ENCODE results near the gene TMEM238L.

GRCh38 chr17:10797476-10798328 is 6.2 kb downstream of the TMEM238L start:
- TF ChIP-seq POLR2A (conservative IDR thresholded peaks at IDR 0.05) (no peak), RBBP5 (IDR thresholded peaks at IDR 0.05; ENCODE audit: borderline replicate concordance, insufficient read depth, low read length, poor library complexity, severe bottlenecking) (no peak), ESRRA (IDR thresholded peaks at IDR 0.05; ENCODE audit: borderline replicate concordance, low read depth) (no peak), MAFK (IDR thresholded peaks at IDR 0.05; ENCODE audit: low read length) (no peak), ARID3B (CRISPR knock-in tag; IDR thresholded peaks at IDR 0.05; ENCODE audit: borderline replicate concordance) (no peak), MAZ (CRISPR knock-in tag; conservative IDR thresholded peaks at IDR 0.05 in 1 of 2, IDR thresholded peaks at IDR 0.05 in 1 of 2) (no peak), XRCC5 (IDR thresholded peaks at IDR 0.05; ENCODE audit: low read depth, low read length) (no peak), CTCF (IDR thresholded peaks at IDR 0.05 in 2 of 3, conservative IDR thresholded peaks at IDR 0.05 in 1 of 3; ENCODE audit: insufficient read depth in 2 of 3, low read depth in 1 of 3, low read length in 3 of 3) (no peak), EGR1 (conservative IDR thresholded peaks at IDR 0.05) (no peak), GABPB2 (CRISPR knock-in tag; conservative IDR thresholded peaks at IDR 0.05) (no peak), ZBTB34 (CRISPR knock-in tag; IDR thresholded peaks at IDR 0.05) (no peak)
- TF ChIP-seq, protein P1, sequence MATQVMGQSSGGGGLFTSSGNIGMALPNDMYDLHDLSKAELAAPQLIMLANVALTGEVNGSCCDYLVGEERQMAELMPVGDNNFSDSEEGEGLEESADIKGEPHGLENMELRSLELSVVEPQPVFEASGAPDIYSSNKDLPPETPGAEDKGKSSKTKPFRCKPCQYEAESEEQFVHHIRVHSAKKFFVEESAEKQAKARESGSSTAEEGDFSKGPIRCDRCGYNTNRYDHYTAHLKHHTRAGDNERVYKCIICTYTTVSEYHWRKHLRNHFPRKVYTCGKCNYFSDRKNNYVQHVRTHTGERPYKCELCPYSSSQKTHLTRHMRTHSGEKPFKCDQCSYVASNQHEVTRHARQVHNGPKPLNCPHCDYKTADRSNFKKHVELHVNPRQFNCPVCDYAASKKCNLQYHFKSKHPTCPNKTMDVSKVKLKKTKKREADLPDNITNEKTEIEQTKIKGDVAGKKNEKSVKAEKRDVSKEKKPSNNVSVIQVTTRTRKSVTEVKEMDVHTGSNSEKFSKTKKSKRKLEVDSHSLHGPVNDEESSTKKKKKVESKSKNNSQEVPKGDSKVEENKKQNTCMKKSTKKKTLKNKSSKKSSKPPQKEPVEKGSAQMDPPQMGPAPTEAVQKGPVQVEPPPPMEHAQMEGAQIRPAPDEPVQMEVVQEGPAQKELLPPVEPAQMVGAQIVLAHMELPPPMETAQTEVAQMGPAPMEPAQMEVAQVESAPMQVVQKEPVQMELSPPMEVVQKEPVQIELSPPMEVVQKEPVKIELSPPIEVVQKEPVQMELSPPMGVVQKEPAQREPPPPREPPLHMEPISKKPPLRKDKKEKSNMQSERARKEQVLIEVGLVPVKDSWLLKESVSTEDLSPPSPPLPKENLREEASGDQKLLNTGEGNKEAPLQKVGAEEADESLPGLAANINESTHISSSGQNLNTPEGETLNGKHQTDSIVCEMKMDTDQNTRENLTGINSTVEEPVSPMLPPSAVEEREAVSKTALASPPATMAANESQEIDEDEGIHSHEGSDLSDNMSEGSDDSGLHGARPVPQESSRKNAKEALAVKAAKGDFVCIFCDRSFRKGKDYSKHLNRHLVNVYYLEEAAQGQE (IDR thresholded peaks at IDR 0.05; ENCODE audit: borderline replicate concordance) = no peak
- TF ChIP-seq, protein P1 (CRISPR knock-in tag; IDR thresholded peaks at IDR 0.05; ENCODE audit: low read depth) = no peak
- TF ChIP-seq, protein P2, sequence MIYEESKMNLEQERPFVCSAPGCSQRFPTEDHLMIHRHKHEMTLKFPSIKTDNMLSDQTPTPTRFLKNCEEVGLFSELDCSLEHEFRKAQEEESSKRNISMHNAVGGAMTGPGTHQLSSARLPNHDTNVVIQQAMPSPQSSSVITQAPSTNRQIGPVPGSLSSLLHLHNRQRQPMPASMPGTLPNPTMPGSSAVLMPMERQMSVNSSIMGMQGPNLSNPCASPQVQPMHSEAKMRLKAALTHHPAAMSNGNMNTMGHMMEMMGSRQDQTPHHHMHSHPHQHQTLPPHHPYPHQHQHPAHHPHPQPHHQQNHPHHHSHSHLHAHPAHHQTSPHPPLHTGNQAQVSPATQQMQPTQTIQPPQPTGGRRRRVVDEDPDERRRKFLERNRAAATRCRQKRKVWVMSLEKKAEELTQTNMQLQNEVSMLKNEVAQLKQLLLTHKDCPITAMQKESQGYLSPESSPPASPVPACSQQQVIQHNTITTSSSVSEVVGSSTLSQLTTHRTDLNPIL (CRISPR knock-in tag; IDR thresholded peaks at IDR 0.05) = no peak

Data from K562 (cell line).